ENCODE results near the gene PPM1K.

The PPM1K gene

GRCh38 chr4:88264336-88264735, 20.0 kb downstream of the PPM1K start:
- no peaks in the 10 kb centered on the region for H3K9me3 ChIP-seq (ENCODE audit: low read length)
- H3K4me3 ChIP-seq (ENCODE audit: low read length), result no peak overlapping the region
- peaks cover 23% of the 10 kb centered on the region for H3K36me3 ChIP-seq (ENCODE audit: insufficient read depth, low read length)
- no peak overlapping the region for H2AFZ ChIP-seq (ENCODE audit: low read depth, low read length)
- H3K27me3 ChIP-seq (ENCODE audit: insufficient read depth, low read length), result no peaks in the 10 kb centered on the region
- H3K4me1 ChIP-seq (ENCODE audit: insufficient read depth, low read length), result no peaks in the 10 kb centered on the region

- Histone ChIP-seq H2AFZ (ENCODE audit: low read depth, low read length) (no peak overlapping the region), H3K4me3 (ENCODE audit: low read length) (no peak overlapping the region), H3K9me3 (ENCODE audit: low read length) (no peaks in the 10 kb centered on the region), H3K4me1 (ENCODE audit: insufficient read depth, low read length) (no peaks in the 10 kb centered on the region), H3K36me3 (ENCODE audit: insufficient read depth, low read length) (peaks cover 2% of the 10 kb centered on the region), H3K27me3 (ENCODE audit: insufficient read depth, low read length) (no peaks in the 10 kb centered on the region)
Observed at GRCh38 chr4:88257726-88258125, 26.6 kb downstream of the PPM1K start.

- Histone ChIP-seq H3K4me1 (ENCODE audit: insufficient read depth, low read length) (no peaks in the 10 kb centered on the region), H2AFZ (ENCODE audit: low read depth, low read length) (no peak overlapping the region), H3K27me3 (ENCODE audit: insufficient read depth, low read length) (no peaks in the 10 kb centered on the region), H3K9me3 (ENCODE audit: low read length) (no peaks in the 10 kb centered on the region), H3K36me3 (ENCODE audit: insufficient read depth, low read length) (no peaks in the 10 kb centered on the region), H3K4me3 (ENCODE audit: low read length) (no peak overlapping the region)
Observed at GRCh38 chr4:88255111-88255510, 29.2 kb downstream of the PPM1K start.

- no peaks in the 10 kb centered on the region for H3K36me3 ChIP-seq (ENCODE audit: insufficient read depth, low read length)
- no peaks in the 10 kb centered on the region for H3K4me1 ChIP-seq (ENCODE audit: insufficient read depth, low read length)
- no peaks in the 10 kb centered on the region for H3K27me3 ChIP-seq (ENCODE audit: insufficient read depth, low read length)
- no peak overlapping the region for H2AFZ ChIP-seq (ENCODE audit: low read depth, low read length)
- no peak overlapping the region for H3K4me3 ChIP-seq (ENCODE audit: low read length)
- no peaks in the 10 kb centered on the region for H3K9me3 ChIP-seq (ENCODE audit: low read length)
Observed at GRCh38 chr4:88251924-88252323, 32.4 kb downstream of the PPM1K start.

GRCh38 chr4:88247148-88247547, 37.2 kb downstream of the PPM1K start:
- Histone ChIP-seq H3K9me3 (ENCODE audit: low read length) (no peaks in the 10 kb centered on the region), H3K4me1 (ENCODE audit: insufficient read depth, low read length) (no peaks in the 10 kb centered on the region), H3K27me3 (ENCODE audit: insufficient read depth, low read length) (no peaks in the 10 kb centered on the region), H3K4me3 (ENCODE audit: low read length) (no peak overlapping the region), H2AFZ (ENCODE audit: low read depth, low read length) (no peak overlapping the region), H3K36me3 (ENCODE audit: insufficient read depth, low read length) (no peaks in the 10 kb centered on the region)

- no peaks in the 10 kb centered on the region for H3K9me3 ChIP-seq (ENCODE audit: low read length)
- H3K4me1 ChIP-seq (ENCODE audit: insufficient read depth, low read length), result no peaks in the 10 kb centered on the region
- H3K4me3 ChIP-seq (ENCODE audit: low read length), result no peak overlapping the region
- no peaks in the 10 kb centered on the region for H3K36me3 ChIP-seq (ENCODE audit: insufficient read depth, low read length)
- no peaks in the 10 kb centered on the region for H3K27me3 ChIP-seq (ENCODE audit: insufficient read depth, low read length)
- H2AFZ ChIP-seq (ENCODE audit: low read depth, low read length), result no peak overlapping the region
Observed at GRCh38 chr4:88246600-88246999, 37.8 kb downstream of the PPM1K start.

- Histone ChIP-seq H3K4me3 (ENCODE audit: low read length) (no peak overlapping the region), H3K9me3 (ENCODE audit: low read length) (no peaks in the 10 kb centered on the region), H3K27me3 (ENCODE audit: insufficient read depth, low read length) (no peaks in the 10 kb centered on the region), H2AFZ (ENCODE audit: low read depth, low read length) (no peak overlapping the region), H3K4me1 (ENCODE audit: insufficient read depth, low read length) (no peaks in the 10 kb centered on the region), H3K36me3 (ENCODE audit: insufficient read depth, low read length) (no peaks in the 10 kb centered on the region)
Observed at GRCh38 chr4:88244816-88245579, 39.4 kb downstream of the PPM1K start.

GRCh38 chr4:88244056-88244455, 40.3 kb downstream of the PPM1K start:
- H3K36me3 ChIP-seq (ENCODE audit: insufficient read depth, low read length), result no peaks in the 10 kb centered on the region
- no peaks in the 10 kb centered on the region for H3K27me3 ChIP-seq (ENCODE audit: insufficient read depth, low read length)
- H2AFZ ChIP-seq (ENCODE audit: low read depth, low read length), result no peak overlapping the region
- no peaks in the 10 kb centered on the region for H3K4me1 ChIP-seq (ENCODE audit: insufficient read depth, low read length)
- H3K4me3 ChIP-seq (ENCODE audit: low read length), result no peak overlapping the region
- no peaks in the 10 kb centered on the region for H3K9me3 ChIP-seq (ENCODE audit: low read length)

- H3K4me3 ChIP-seq (ENCODE audit: low read length), result no peak overlapping the region
- H2AFZ ChIP-seq (ENCODE audit: low read depth, low read length), result no peak overlapping the region
- no peaks in the 10 kb centered on the region for H3K9me3 ChIP-seq (ENCODE audit: low read length)
- H3K4me1 ChIP-seq (ENCODE audit: insufficient read depth, low read length), result no peaks in the 10 kb centered on the region
- no peaks in the 10 kb centered on the region for H3K36me3 ChIP-seq (ENCODE audit: insufficient read depth, low read length)
- H3K27me3 ChIP-seq (ENCODE audit: insufficient read depth, low read length), result no peaks in the 10 kb centered on the region
Observed at GRCh38 chr4:88242144-88242543, 42.2 kb downstream of the PPM1K start.

- no peaks in the 10 kb centered on the region for H3K27me3 ChIP-seq (ENCODE audit: insufficient read depth, low read length)
- no peaks in the 10 kb centered on the region for H3K9me3 ChIP-seq (ENCODE audit: low read length)
- no peak overlapping the region for H3K4me3 ChIP-seq (ENCODE audit: low read length)
- no peaks in the 10 kb centered on the region for H3K36me3 ChIP-seq (ENCODE audit: insufficient read depth, low read length)
- H3K4me1 ChIP-seq (ENCODE audit: insufficient read depth, low read length), result no peaks in the 10 kb centered on the region
- no peak overlapping the region for H2AFZ ChIP-seq (ENCODE audit: low read depth, low read length)
Observed at GRCh38 chr4:88240297-88240714, 44.1 kb downstream of the PPM1K start.

GRCh38 chr4:88230969-88231771, 53.2 kb downstream of the PPM1K start:
- no peaks in the 10 kb centered on the region for H3K4me1 ChIP-seq (ENCODE audit: insufficient read depth, low read length)
- H3K9me3 ChIP-seq (ENCODE audit: low read length), result no peaks in the 10 kb centered on the region
- no peaks in the 10 kb centered on the region for H3K36me3 ChIP-seq (ENCODE audit: insufficient read depth, low read length)
- peak overlapping the region; percentile 69 for H2AFZ ChIP-seq (ENCODE audit: low read depth, low read length)
- H3K27me3 ChIP-seq (ENCODE audit: insufficient read depth, low read length), result no peaks in the 10 kb centered on the region
- H3K4me3 ChIP-seq (ENCODE audit: low read length), result no peak overlapping the region

GRCh38 chr4:88230461-88230891, 53.9 kb downstream of the PPM1K start:
- Histone ChIP-seq H3K4me3 (ENCODE audit: low read length) (no peak overlapping the region), H3K27me3 (ENCODE audit: insufficient read depth, low read length) (no peaks in the 10 kb centered on the region), H2AFZ (ENCODE audit: low read depth, low read length) (no peak overlapping the region), H3K9me3 (ENCODE audit: low read length) (no peaks in the 10 kb centered on the region), H3K36me3 (ENCODE audit: insufficient read depth, low read length) (no peaks in the 10 kb centered on the region), H3K4me1 (ENCODE audit: insufficient read depth, low read length) (no peaks in the 10 kb centered on the region)

GRCh38 chr4:88227734-88228133, 56.6 kb downstream of the PPM1K start:
- H3K9me3 ChIP-seq (ENCODE audit: low read length), result no peaks in the 10 kb centered on the region
- no peaks in the 10 kb centered on the region for H3K27me3 ChIP-seq (ENCODE audit: insufficient read depth, low read length)
- H3K36me3 ChIP-seq (ENCODE audit: insufficient read depth, low read length), result no peaks in the 10 kb centered on the region
- H3K4me3 ChIP-seq (ENCODE audit: low read length), result no peak overlapping the region
- peaks cover 5% of the 10 kb centered on the region for H3K4me1 ChIP-seq (ENCODE audit: insufficient read depth, low read length)
- no peak overlapping the region for H2AFZ ChIP-seq (ENCODE audit: low read depth, low read length)
